ENCODE measurements around the gene SLC2A8. TPM values are rescaled to one million over a fixed set of nuclear protein-coding genes. Genes with fewer than 3 reads are reported as not detected.

Gene SLC2A8
- total RNA-seq, 1 donor from 2014 or later, result 37.2 TPM

DNA sequence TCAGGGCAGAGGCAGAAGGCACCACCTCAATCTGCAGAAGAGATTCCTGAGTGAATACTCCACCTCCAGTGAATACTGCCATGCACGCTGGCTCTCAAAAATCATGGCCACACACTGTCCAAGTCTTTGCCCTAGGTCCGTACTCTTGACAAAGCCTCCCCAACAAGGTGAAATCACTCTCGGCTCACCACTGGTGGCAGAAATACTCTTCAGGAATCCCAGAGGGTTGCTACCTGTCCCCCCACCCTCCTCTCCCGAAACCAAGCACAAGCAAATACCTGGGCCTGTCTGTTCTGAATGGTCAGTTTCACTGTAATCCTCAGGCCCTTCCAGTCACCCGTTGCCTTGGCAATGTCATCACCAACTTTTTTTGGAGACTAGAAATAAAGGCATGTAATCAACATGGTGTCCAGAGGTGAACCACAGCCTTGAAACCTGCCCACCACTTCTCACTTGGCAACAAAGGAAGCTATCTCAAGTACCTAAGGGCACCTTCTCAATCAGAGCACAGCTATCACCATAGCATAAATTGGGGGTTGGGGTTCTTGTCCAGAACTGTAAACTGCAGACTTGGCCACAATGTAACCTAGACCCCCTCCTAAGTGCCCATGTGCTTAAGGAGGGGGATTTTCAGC, 52.5 kb downstream of the SLC2A8 start:
- H3K4me3 Mint-ChIP-seq, result peak overlapping the region; percentile 99
- peaks cover 63% of the 10 kb centered on the region for H3K36me3 Mint-ChIP-seq (ENCODE audit: low read depth)
- no peak for DNase-seq (ENCODE audit: low read depth, low spot score)
- peak overlapping the region; percentile 88 for H3K27ac Mint-ChIP-seq (ENCODE audit: unreplicated experiment)
- H3K9me3 Mint-ChIP-seq, result peaks cover 2% of the 10 kb centered on the region
- H3K27me3 Mint-ChIP-seq (ENCODE audit: low read depth), result peaks cover 2% of the 10 kb centered on the region
- peaks cover 46% of the 10 kb centered on the region for H3K4me1 Mint-ChIP-seq
- TF ChIP-seq, protein P1, sequence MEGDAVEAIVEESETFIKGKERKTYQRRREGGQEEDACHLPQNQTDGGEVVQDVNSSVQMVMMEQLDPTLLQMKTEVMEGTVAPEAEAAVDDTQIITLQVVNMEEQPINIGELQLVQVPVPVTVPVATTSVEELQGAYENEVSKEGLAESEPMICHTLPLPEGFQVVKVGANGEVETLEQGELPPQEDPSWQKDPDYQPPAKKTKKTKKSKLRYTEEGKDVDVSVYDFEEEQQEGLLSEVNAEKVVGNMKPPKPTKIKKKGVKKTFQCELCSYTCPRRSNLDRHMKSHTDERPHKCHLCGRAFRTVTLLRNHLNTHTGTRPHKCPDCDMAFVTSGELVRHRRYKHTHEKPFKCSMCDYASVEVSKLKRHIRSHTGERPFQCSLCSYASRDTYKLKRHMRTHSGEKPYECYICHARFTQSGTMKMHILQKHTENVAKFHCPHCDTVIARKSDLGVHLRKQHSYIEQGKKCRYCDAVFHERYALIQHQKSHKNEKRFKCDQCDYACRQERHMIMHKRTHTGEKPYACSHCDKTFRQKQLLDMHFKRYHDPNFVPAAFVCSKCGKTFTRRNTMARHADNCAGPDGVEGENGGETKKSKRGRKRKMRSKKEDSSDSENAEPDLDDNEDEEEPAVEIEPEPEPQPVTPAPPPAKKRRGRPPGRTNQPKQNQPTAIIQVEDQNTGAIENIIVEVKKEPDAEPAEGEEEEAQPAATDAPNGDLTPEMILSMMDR (conservative IDR thresholded peaks at IDR 0.05), result no peak

DNA sequence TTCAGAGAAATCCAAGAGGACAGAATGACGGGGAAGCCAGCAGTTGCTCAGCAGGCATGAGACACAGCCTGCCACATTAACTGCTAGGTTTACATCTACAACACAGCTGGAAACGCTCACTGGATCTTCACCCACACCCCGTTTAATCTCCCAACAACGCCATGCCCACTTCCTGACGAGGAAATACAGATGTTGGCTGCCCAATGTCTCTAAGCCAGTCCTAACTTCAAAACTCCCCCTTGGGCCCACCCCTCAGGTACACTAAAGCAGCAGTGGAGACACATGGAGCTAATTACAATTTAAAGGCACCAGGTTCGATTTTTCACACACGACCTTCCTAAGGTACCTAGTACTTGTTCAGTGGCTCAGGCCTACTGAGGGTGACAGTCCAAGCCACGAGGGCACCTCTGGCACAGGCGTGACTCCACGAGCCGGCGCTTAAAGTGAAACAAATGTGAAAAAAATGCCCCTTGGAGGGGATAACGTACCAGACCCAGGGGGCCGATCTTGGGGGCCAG, 53.3 kb downstream of the SLC2A8 start:
- Mint-ChIP-seq H3K4me3 (peak overlapping the region; percentile 99), H3K36me3 (ENCODE audit: low read depth) (peaks cover 55% of the 10 kb centered on the region), H3K4me1 (peaks cover 46% of the 10 kb centered on the region), H3K9me3 (no peaks in the 10 kb centered on the region), H3K27ac (ENCODE audit: unreplicated experiment) (peak overlapping the region; percentile 97), H3K27me3 (ENCODE audit: low read depth) (peaks cover 2% of the 10 kb centered on the region)
- TF ChIP-seq, protein P1 (conservative IDR thresholded peaks at IDR 0.05), result no peak
- DNase-seq (ENCODE audit: low read depth, low spot score), result no peak

DNA sequence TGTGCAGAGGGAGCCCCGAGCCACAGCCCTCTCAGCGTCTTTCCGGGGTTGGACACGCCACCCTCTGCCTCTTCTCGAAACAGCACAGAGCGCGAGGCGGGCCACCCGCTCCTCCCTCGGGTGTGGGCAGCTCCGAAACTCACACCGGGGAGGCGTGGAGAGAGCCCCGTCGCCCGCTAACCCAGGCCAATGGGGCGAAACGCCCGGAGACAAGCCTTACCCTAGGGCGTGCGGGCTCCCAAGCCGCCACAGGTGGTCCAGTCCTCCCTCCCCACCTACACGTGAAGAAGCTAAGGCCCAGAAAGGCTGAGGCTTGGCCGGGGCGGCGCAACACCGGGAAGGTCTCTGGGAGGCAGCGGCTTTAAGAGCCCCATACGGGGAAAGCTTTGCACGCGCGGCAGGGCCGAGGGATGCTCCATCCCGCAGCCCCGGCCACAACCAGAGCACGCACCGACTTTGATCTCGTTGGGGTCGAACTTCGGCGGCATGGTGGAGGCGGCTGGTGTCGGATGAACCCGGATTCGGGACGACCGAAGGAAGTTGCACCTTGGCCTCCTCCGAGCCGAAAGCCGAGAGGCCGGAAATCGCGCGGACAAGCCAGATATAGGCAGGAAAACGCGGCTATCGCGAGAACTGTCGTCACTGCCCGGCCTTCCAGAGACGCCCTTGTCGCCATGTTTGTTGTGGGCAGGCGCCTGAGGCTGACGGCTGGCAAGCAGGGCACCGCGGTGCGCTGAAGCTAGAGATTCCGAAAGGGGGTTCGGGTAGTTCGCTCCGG, 54.0 kb downstream of the SLC2A8 start, which contains the start of the genes LRSAM1 and RPL12:
Gene LRSAM1, plus strand, starts transcription at position 681 of the 778 bp plus-strand sequence. CDS start 3,018 bp downstream, outside the sequence.
Gene RPL12, minus strand, starts transcription at position 577 of the 778 bp plus-strand sequence. Its CDS starts 89 bp downstream, at position 488.
- peak; percentile 100 for DNase-seq (ENCODE audit: low read depth, low spot score)
- H3K27ac Mint-ChIP-seq (ENCODE audit: unreplicated experiment), result peak within 1 kb of the TSS; percentile 98
- H3K4me1 Mint-ChIP-seq, result peaks cover 46% of the 10 kb centered on the region
- H3K27me3 Mint-ChIP-seq (ENCODE audit: low read depth), result peaks cover 2% of the 10 kb centered on the region
- TF ChIP-seq, protein P1 (conservative IDR thresholded peaks at IDR 0.05), result peak; percentile 16
- H3K4me3 Mint-ChIP-seq, result peak within 1 kb of the TSS; percentile 99
- H3K9me3 Mint-ChIP-seq, result no peaks in the 10 kb centered on the region
- H3K36me3 Mint-ChIP-seq (ENCODE audit: low read depth), result peaks cover 50% of the 10 kb centered on the region

DNA sequence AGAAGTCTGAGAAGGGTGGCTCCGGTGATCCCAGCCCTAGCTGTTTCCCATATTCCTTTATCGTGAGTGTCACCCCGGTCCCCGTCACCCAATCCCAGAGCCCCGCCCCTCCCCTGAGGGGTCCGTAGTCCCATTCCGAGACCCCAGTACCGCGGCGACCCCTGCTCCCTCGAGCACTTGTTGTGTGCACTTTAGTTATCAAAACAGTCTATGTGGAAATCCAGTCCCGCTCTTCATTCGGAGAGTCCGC, 54.6 kb downstream of the SLC2A8 start:
- Mint-ChIP-seq H3K9me3 (no peaks in the 10 kb centered on the region), H3K27me3 (ENCODE audit: low read depth) (peaks cover 2% of the 10 kb centered on the region), H3K4me3 (peak overlapping the region; percentile 99), H3K27ac (ENCODE audit: unreplicated experiment) (peak overlapping the region; percentile 98), H3K36me3 (ENCODE audit: low read depth) (peaks cover 45% of the 10 kb centered on the region), H3K4me1 (peaks cover 46% of the 10 kb centered on the region)
- TF ChIP-seq, protein P1 (conservative IDR thresholded peaks at IDR 0.05), result no peak
- no peak for DNase-seq (ENCODE audit: low read depth, low spot score)

DNA sequence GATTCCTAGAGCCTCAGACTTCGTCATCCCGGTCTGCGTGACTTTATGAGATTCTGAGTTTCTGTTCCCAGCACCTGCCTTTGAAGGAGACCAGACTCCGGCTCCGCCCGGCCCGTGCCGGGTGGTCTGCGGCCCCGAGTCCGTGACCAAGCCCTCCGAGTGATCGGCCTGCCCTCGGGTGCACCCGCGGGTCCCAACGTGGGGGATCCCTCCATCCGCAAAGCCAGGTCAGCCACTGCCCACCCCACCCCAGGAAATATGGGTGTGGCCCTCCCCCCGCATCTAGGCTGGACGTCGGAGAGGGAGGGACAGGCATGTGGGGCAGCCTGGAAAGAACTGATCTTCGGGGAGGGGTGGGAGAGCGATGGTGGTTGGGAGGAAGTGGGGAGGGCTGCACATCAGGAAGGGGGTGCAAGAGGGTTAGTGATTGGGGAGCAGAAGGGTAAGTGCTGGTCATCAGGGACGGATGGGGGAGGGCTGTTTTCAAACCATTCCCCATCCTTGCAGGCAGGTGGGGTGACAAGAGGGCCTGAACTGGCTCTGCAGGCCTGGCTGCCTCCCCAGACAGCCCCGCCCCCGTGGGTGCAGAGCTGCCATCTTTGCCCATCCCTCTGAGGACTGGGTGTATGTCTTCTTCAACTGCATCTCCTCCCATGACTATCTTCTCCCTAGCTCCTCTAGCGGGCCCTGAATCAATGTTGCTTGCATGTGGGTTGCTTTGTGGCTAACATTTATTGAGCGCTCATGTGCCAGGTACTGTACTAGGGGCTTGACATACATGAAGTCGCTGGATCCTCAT, 55.1 kb downstream of the SLC2A8 start:
- Mint-ChIP-seq H3K4me1 (peaks cover 46% of the 10 kb centered on the region), H3K36me3 (ENCODE audit: low read depth) (peaks cover 40% of the 10 kb centered on the region), H3K27me3 (ENCODE audit: low read depth) (peaks cover 2% of the 10 kb centered on the region), H3K9me3 (no peaks in the 10 kb centered on the region), H3K4me3 (peak overlapping the region; percentile 99), H3K27ac (ENCODE audit: unreplicated experiment) (peak overlapping the region; percentile 98)
- DNase-seq (ENCODE audit: low read depth, low spot score), result peak; percentile 32
- TF ChIP-seq, protein P1 (conservative IDR thresholded peaks at IDR 0.05), result no peak

All from neural crest cell (in vitro differentiated cells).